Measurements from ENCODE around the gene GJA9. TPM values are rescaled to one million over a fixed set of nuclear protein-coding genes. Genes with fewer than 3 reads are reported as not detected.
A peak's percentile ranks its signal among the peaks of the same experiment; 100 is the strongest.
"Not testable (repeated sequence)": the region's sequence is repeated elsewhere in the genome, so short reads cannot be mapped to it uniquely, and the experiment has no call there.

GJA9 gene
- total RNA-seq, 1 experiment from 2014 or later, result not detected

GRCh38 chr1:38873027-38873969, 8.1 kb downstream of the GJA9 start, which contains the start of gene MYCBP:
TSS of gene MYCBP (minus strand) at chr1:38873348. CDS start at chr1:38873305, 43 bp downstream.
- DNase-seq (ENCODE audit: low spot score), result peak; percentile 94

- peak; percentile 12 for DNase-seq (ENCODE audit: low spot score)
These were observed 8.9 kb downstream of the GJA9 start for GRCh38 chr1:38872401-38873026.

- DNase-seq (ENCODE audit: low spot score), result no peak
These were observed 10.4 kb downstream of the GJA9 start for GRCh38 chr1:38870996-38871395.

- no peak for DNase-seq (ENCODE audit: low spot score)
These were observed 14.2 kb downstream of the GJA9 start for GRCh38 chr1:38867208-38867607.

GRCh38 chr1:38865112-38865715, 16.2 kb downstream of the GJA9 start:
- no peak for DNase-seq (ENCODE audit: low spot score)

- peak; percentile 13 for DNase-seq (ENCODE audit: low spot score)
These were observed 21.0 kb downstream of the GJA9 start for GRCh38 chr1:38860454-38860795.

- DNase-seq (ENCODE audit: low spot score), result peak; percentile 95
These were observed 21.6 kb downstream of the GJA9 start, which contains the start of gene RRAGC for GRCh38 chr1:38859561-38860453. TSS of gene RRAGC (minus strand) at chr1:38859772. CDS start at chr1:38859646, 126 bp downstream.

- DNase-seq (ENCODE audit: low spot score), result peak; percentile 48
These were observed 22.4 kb downstream of the GJA9 start for GRCh38 chr1:38858833-38859560.

- DNase-seq (ENCODE audit: low spot score), result no peak
These were observed 28.6 kb downstream of the GJA9 start for GRCh38 chr1:38852780-38853179.

- DNase-seq (ENCODE audit: low spot score), result no peak
These were observed 33.3 kb downstream of the GJA9 start for GRCh38 chr1:38848071-38848470.

GRCh38 chr1:38846210-38846609, 35.2 kb downstream of the GJA9 start:
- DNase-seq (ENCODE audit: low spot score), result no peak

GRCh38 chr1:38845088-38845487, 36.3 kb downstream of the GJA9 start:
- not testable (repeated sequence) for DNase-seq (ENCODE audit: low spot score)

GRCh38 chr1:38840281-38840680, 41.1 kb downstream of the GJA9 start:
- DNase-seq (ENCODE audit: low spot score), result no peak

- DNase-seq (ENCODE audit: low spot score), result no peak
These were observed 42.0 kb downstream of the GJA9 start for GRCh38 chr1:38839363-38839762.

- DNase-seq (ENCODE audit: low spot score), result not testable (repeated sequence)
These were observed 45.1 kb downstream of the GJA9 start for GRCh38 chr1:38836316-38836715.

- DNase-seq (ENCODE audit: low spot score), result peak; percentile 92
These were observed 46.2 kb downstream of the GJA9 start for GRCh38 chr1:38834937-38835827.

- DNase-seq (ENCODE audit: low spot score), result no peak
These were observed 47.1 kb downstream of the GJA9 start for GRCh38 chr1:38834221-38834782.

- DNase-seq (ENCODE audit: low spot score), result no peak
These were observed 48.2 kb downstream of the GJA9 start for GRCh38 chr1:38833146-38833545.

- no peak for DNase-seq (ENCODE audit: low spot score)
These were observed 49.0 kb downstream of the GJA9 start for GRCh38 chr1:38832370-38832734.

Measured in HT-29 (cell line).